ENCODE measurements around the gene ST8SIA5.

ST8SIA5 gene

DNA sequence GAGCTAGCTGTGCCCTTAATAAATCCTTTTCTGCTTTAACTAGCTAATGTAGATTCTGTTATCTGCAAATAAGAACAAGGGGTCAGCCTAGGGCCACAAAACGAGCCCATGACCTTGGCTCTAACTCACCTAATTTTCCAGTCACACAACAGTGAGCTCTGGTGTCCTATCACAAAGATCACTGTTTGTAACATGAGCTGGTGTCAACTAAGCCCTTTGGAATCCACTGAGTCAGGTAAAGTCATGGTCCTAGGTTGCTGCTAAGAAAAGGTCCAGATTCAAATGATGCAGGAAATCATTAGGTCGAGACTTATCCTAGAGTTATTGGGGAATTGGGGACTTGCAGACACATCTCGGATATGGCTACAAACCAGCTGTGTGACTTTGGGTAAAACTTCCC lies 49.9 kb downstream of the ST8SIA5 start:
- DNase-seq (ENCODE audit: low read depth): no peak

DNA sequence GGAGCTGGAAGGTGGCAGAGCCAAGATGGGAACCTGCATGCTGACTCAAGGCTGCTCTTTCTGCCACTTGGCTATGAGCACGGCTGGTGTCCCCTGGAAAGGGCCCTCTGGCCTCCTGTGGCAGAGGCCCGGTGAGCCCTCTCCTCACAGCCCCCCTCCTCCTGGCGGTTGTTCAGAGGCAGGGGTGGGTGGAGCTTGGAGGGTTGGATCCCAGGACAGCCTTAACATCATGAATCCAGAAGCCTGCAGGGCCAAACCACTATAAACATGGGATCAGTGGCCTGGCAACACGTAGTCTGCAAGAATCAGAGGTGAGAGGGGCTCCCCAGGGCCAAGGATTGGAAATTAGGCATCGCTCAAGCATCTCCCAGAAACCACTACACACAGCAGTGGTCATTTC lies 51.3 kb downstream of the ST8SIA5 start:
- DNase-seq (ENCODE audit: low read depth): no peak

DNA sequence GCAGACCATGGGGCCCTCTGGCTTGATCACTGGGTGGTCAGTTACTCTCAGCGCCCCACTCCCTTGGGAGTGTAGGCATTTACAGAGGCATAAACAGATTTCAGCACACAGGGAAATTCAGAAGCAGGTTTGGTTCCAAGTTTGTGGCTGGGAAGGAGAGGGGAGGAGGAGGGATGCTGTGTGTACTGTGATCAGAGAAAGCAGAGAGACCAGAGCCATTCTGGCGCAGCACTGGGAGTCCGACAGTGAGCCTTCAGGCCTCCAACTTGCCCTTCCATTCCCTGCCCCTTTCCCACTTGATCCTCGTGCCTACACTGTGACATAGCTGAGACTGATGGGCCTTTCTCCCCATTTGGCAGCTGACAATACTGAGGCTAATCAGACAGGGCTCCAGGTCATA lies 52.0 kb downstream of the ST8SIA5 start:
- DNase-seq (ENCODE audit: low read depth): no peak

DNA sequence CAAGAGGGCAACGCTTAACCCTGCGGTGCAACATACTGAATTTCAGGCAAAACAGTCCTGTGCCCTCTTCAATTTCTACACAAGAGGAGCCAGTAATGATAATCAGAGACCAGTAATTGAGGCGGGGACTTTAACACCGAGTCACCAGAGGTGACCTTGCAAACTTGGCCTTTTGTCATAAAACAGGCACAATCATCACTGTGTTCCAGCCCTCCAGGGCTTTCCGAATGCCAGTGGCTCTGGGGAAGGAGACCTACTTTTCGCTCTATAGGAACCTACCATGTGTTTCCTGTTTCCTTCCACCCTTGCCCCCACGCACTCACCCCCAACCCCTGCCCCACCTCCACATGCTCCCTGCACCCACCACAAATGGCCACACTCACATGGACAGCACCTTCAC lies 52.7 kb downstream of the ST8SIA5 start:
- DNase-seq (ENCODE audit: low read depth): no peak

DNA sequence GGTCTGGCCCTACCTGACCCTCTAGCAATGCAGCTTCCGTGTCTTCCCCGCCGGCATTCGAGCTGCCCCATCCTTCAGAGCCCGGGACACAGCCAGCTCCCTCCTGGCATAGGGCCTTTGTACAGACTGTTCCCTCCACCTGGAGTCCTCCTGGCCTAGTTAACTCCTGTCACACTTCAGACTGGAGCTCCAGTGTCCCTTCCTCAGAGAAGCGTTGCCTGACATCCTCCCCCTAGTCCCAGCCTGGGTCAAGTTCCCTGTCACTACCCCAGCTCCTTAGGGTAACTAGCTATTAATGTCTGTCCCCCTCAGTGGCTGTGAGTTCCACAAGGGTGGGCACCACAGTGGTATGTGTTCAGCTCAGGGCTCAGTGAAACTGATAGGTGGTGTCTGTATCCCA lies 54.4 kb downstream of the ST8SIA5 start:
- no peak for DNase-seq (ENCODE audit: low read depth)

DNA sequence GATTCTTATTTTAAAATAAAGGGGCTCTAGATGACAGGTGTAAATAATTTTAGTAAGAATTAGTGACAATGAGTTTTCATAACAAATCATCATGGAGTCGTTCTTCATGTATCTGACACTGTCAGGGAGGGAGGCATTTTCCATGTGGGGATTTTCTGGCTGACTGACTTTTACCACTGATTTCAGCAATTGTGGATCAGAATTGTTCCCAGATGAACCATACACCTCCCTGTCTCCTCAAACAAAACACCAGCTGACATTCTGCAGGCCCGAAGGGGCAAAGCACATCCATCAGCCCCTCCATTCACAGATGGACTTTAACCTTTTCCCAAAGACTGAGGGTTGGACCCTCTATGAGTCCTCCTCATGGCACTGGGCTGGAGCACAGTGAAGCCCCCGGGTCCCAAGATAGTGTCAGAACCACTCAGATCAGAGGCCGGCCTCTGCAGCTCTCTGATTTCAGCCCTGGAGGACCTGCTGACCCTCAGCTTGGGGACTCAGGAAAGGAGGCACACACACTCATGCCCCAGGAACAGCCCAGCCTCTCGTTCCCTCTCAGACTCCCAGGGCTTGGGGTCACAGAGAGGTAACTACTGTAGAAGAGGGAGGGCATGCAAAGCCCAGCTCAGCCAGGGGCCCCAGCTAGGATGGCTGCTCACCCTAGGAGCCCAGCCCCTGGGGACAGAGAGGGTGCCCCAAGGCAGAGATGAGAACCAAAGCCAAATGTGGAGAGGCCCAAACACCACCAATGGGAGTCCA lies 56.6 kb downstream of the ST8SIA5 start:
- DNase-seq (ENCODE audit: low read depth): no peak

DNA sequence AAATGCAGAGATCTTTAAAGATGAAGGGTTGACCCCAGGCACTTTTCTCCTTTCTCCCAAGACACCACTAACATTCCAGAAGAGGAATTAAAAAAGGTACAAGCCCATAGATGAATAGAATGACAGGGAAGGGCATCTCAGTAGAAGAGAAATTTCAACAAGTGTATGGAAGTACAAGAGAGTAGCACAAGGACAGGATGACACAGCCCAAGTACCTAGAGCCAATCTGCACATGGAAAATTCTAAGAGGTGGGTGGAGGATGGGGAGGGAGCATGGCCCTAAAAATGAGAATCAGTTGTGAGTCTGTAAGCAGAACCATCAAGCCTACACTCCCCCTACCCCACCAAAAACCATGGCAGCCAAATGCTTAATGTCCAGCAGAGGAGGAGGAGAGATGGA lies 60.2 kb downstream of the ST8SIA5 start:
- DNase-seq (ENCODE audit: low read depth): no peak

DNA sequence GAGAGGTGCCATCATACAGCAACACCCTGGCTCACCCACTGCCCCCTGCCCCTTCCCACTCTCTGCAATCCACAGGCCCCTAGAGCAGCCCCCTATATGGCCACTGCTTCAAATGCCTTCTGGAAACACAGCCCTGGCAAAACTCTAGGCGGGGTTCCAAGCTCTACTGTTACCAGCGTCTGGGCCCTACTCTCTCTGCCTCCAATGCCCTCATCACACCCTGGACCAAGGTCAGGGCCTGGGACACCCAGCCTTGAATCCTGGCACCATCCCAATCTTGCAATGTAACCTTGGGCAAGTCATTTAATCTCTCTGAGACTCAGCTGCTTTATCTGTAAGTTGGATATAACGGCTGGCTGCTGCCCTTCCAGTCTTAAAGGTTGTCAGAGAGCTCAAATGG lies 60.6 kb downstream of the ST8SIA5 start:
- no peak for DNase-seq (ENCODE audit: low read depth)

DNA sequence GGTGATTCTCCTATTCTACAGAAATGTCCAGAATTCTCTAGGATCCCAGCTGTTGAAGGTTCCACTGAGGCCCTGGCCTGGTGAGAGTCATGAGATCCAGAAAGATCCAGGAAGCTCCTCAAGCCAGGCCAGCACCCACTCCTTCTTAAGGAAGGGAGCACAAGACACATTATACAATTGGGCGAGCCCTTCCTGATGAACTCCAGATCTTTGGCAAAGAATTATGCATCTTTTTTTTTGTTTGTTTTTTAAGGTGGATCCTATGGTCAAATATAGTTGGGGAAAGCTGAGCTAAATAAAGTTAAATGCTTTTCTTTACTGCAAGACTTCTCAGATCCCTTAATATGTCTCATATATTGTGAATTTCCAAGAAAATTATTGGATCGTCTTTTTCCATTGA lies 62.9 kb downstream of the ST8SIA5 start:
- DNase-seq (ENCODE audit: low read depth): no peak

DNA sequence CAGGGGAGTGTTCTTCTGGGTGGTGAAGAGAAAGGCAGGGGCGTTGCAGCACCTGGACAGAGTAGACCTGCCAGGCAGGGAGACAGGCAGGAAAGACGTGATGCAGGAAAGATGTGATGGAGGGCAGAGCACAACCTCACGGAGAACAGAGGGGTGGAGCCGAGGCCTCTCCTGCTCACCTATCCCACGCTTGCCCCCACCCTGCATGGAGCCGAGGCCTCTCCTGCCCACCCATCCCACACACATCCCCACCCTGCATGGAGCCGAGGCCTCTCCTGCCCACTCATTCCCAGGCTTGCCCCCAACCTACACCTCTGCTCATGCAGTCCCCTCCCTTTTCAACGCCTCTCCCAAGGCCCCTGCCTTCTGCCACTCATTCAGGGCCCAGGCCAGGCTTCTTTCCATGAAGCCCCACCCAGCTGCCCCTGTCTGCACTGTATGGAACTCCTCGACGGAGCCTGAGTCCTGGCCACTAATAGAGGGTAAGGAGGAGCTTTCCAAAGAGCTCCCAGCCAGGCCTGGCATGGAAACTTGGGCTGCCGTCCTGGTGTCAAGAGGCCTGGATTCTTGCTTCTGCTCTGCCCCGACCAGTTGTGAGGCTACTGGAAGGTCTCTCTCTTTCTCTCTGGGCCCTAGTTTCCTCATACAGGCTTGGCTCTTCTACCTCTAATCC lies 67.9 kb downstream of the ST8SIA5 start:
- no peak for DNase-seq (ENCODE audit: low read depth)

DNA sequence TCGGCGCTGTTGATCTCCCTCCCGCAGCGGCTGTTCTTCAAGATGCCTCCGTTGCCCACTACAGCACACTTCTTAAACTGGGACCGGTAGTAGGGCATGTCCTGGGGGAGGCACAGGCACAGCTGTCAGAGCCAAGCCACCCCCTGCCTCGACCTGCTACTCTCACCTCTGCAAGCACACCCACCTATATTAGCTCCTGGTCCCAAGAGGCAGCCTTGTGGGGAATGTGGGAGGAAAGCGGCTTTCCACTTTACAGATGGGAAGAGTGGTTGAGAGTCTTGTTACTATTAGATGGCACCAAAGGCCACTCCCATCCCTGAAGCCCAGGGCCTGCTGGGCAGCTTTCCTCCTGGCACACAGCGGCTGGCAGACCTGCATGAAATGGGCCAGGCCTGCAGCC lies 70.7 kb downstream of the ST8SIA5 start:
- DNase-seq (ENCODE audit: low read depth): no peak

DNA sequence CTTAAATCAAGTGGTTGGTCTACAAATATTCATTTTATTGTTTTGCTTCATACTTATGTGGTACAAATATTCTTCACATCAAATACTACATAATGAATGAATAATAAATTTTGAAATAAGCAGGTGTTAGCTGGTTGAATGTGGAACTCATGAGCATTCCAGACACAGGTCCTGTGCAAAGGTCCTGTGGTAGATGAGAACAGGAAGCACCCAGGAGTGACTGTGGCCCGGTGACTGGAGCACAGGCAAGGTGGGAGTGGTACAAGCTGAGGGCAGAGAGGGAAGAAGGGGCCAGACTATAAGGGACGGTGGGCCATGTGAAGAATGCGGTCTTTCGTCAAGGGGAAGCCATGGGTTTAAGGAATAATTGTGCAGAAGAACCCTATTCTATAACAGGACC lies 73.6 kb downstream of the ST8SIA5 start:
- no peak for DNase-seq (ENCODE audit: low read depth)

DNA sequence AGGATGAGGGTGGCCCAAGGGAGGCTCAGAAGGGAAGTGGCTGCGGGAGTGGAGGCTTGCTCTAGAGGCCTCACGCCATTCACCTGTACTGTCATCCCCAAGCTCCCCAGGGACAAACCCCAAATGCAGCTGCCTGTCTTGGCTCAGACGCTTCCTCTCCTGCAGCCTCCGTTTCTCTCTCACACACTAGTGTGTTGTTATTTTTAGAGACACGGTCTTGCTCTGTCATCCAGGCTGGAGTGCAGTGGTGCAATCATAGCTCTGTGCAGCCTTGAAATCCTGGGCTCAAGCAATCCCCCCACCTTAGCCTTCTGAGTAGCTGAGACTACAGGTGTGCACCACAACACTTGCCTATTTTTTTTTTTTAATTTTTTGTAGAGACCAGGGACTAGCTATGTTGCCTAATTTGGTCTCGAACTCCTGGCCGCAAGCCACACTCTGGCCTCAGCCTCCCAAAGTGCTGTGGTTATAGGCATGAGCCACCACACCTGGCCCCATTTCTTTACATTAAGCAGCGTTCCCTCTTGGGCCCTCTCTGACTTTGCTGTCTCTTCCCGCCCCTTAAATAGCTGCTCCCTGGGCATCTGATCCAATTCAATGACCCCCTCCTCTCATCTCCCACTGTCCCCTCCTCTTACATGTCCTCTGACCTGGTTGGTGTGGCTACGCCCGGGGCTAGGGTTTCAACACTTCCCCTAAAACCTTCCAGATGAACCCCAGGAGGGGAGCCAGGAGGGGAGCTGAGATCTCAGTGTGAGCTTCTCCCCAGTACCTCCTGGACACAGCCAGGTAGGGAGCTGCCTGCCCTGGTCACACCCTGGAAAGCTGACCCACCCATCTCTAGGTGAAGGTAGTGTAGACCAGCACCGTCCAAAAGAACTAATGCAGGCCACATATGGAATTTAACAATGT lies 75.8 kb downstream of the ST8SIA5 start:
- DNase-seq (ENCODE audit: low read depth): no peak

DNA sequence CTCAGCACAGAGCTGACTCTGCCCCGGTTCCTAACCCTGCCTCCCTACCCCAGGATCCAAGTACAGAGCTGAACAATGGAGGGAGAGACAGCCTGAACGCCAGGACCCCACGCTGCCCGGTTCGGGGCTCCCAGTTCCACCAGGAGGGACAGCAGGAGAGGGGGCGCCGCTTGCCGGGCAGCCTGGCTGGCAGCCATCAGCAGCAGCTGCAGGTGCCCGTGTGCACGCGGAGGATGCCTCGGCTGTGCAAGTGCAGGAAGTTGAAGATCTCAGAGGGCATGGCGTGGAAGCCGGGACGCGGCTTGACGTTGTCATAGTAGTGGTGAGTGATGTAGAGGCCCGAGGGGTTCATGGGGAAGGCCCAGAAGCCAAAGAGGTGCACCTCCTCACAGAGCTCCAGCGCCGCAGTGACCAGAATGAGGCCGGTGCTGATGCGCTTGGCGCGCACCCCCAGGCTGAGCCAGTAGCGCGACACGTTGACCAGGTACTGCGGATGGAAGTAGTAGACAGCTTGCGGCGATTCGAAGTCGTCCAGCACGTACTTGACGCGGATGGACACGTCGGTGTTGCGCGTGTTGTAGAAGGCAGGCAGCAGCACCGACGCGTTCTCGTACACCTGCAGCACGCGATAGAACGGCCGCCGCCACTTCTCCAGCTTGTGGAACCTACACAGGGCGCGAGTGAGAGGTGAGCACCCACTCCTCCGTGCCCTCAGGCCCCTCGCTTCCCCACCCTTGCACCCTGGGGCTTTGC lies 76.8 kb downstream of the ST8SIA5 start:
- no peak for DNase-seq (ENCODE audit: low read depth)

DNA sequence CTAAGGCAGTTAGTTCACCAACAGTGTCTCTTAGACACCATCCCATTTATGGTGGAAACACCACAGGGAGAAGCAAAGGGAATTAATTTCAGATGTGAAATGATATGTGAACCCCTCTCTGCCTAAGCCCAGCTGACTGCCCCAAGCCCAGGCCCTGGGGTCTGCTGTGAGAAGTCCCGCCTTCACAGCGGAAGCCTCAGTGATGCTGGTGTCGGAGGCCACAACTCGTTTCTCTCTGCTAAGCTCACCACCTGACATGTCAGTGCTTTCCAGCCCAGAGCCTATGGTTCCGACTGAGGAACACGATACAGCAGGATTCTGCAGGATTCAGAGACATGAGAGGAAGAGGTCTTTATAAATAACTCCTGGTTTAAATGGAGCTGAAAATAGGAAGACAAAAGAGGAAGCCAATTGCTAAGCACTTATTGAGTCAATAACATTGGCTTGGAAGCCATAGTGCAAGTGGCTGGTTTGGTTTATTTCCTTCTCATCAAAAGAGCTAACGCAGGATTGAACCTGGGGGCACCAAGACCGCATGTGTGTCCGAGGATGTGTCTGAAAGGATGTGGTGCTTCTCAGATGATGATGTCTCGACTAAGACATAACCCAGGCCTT lies 78.0 kb downstream of the ST8SIA5 start:
- DNase-seq (ENCODE audit: low read depth): no peak

DNA sequence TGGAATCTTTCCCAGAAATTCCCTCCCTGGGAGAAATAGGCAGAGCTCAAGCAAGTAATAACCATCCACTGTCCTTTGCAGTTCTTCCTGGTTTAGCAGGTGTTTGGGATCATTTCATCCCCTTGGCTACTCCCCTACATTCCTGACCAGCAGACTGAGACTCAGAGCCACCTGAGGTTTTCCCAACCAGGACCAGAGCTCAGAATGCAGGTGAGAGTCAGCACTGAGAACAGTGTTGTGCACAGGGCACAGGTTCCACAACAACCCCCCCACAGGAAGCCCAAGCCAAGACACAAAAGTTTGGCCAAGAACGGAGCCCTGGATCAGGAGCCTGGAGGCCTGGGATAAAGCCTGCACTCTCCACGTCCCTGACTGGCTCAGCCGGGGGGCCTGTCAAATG lies 78.8 kb downstream of the ST8SIA5 start:
- DNase-seq (ENCODE audit: low read depth): no peak

DNA sequence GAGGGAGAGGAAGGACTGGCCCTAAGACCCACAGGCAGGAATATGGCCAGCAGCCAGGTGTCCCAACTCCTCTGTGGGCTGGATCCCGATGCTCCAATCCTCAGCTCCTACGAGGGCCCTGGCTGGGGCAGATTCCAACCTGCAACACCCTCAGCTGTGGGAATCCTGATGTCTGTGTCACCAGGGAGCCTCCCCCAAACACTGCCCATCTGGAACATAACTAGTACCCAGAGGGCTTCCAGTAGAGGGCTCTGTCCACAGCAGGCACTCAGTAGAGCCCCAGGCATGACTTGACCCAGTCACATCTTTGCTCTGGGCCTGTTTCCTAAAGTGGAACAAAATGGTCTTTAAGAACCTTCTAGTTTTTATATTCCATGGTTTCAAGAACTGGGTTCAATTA lies 79.2 kb downstream of the ST8SIA5 start:
- no peak for DNase-seq (ENCODE audit: low read depth)

DNA sequence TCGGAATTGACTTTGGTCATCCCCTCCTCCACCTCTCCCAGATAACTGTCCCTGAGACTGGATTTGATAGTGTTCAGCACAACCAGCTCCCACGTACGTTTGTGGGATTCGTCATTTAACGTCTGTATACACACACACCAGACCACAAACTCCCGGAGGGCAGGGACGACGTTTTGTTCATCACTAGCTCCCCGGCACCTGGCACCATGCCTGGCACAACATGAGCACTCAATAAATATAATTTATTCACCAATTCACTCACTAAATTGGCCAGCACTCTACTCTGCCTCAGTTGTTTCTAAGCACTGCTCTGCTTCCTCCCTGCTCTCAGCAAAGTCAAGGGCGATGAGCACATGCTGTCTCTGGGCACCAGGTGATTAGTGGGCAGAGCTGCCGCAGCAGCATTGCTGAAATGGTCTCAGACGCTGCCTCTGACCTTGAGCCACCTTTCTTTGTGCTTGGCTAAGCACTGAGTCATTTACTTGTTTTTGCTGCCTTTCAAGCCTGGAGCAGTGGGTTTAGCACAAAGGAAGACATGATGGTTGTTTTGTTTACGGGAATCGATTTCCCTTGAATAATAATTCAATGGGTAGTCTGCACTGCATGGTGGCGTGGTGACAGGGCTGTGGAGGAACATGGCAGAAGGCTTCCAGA lies 80.5 kb downstream of the ST8SIA5 start:
- DNase-seq (ENCODE audit: low read depth): no peak

DNA sequence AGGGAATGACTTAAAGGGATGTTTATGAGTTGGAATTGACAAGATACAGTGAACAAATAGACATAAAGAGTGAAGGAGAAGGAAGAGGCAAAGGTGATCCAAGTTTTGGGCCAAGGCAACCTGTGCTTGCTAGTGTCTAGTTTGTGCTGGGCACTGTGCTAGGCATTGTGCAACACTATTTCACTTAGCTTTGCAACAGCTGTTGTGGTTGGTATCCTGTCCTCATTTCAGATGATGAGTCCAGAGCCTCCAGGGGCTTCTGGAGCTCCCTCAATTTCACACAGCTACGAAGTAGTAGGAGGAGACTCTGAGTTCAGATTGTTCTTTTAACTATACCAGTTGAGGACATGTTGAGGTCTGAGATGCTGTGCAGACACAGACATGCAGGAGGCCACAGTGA lies 81.7 kb downstream of the ST8SIA5 start:
- DNase-seq (ENCODE audit: low read depth): no peak

DNA sequence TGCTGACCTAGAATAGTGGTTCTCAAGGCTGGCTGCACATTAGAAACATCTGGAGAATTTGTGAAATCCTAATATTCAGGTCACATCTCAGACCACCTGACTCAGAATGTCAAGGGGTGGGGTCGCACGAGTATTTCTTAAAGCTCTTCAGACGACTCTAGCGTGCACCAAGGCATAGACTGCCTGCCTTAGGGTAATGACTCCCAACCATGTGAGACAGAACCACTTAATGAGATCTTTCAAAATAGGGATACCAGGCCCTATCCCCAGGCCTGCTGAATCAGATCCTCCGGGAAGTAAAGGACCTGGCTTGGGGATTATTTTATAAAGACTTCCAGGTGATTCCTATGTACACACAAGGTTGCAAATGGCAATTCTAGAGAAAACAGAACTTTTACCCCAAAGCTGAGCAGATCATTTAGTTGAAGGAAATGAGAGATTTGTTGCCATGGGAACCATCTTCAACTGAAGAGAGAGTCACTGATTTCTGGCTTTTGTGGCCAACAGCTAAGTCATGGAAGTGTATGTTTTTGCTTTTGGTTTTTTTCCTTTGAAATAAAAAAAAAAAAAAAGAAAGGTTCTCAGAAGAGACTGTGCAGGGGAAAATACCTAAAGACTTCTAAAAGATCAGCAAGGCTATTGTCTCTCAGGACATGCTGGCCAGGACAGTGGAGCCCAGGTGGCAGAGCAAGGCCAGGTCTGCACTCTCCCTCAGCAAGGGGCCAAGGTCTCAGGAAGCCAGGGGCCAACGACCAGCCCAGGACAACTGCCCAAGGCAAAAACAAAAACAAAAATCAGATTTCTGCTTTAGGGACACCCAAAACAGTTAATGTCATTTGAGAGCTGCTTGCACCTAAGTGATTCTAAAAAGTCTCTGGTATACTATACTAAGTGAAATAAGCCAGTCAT lies 84.5 kb downstream of the ST8SIA5 start:
- DNase-seq (ENCODE audit: low read depth): no peak

All from stimulated activated CD8-positive, alpha-beta memory T cell treated with anti-CD3 and anti-CD28 coated beads, Interleukin-12 subunit alpha, Interleukin-12 subunit beta, amount 100 ng/mL, for 4 hours (primary cell).